GM18505 (cell line): ENCODE results near the gene ATP9B.
A peak's percentile ranks its signal among the peaks of the same experiment; 100 is the strongest.
"Not testable (repeated sequence)": the region's sequence is repeated elsewhere in the genome, so short reads cannot be mapped to it uniquely, and the experiment has no call there.

ENCODE experiments used
- ATAC-seq: cut with Tn5 transposase; IDR thresholded peaks from one replicate; pipeline ENCODE4 v1.9.1; 2021; ENCODE audit not compliant: unreplicated experiment
- POLR2A ChIP-seq: IDR thresholded peaks from 4 replicates; pipeline ENCODE4 v1.6.1; 2011; ENCODE audit warnings: borderline replicate concordance; ENCODE audit not compliant: insufficient read depth, insufficient read length; ENCODE audit errors: extremely low read depth

Gene ATP9B

GRCh38 chr18:79257480-79257879, 188.3 kb downstream of the ATP9B start:
- ATAC-seq = no peak

DNA sequence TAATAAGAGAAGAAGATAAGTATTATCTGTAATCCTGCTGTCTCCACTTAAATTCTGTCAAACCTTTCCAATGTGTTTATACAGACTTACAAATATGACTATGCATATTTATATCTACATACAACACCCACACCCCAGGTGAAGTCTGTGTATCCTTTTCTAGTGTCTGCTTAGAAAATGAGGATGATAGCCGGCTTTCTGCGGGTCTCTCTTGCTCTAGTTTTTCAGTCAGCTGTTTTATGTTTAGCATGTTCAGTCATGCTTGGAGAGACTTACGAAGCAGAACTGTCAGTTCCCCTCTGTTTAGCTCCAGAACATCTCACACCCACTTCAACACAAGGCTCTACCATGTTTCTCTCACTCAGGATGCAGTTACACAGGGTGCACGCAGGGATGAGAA, 189.3 kb downstream of the ATP9B start:
- peak; percentile 84 for ATAC-seq
- TF ChIP-seq POLR2A = no peak

More at GRCh38 chr18:79257480-79257879, 188.3 kb downstream of the ATP9B start:
- no peak for TF ChIP-seq POLR2A

GRCh38 chr18:79259218-79259617, 190.0 kb downstream of the ATP9B start:
- ATAC-seq = no peak
- TF ChIP-seq POLR2A = no peak

DNA sequence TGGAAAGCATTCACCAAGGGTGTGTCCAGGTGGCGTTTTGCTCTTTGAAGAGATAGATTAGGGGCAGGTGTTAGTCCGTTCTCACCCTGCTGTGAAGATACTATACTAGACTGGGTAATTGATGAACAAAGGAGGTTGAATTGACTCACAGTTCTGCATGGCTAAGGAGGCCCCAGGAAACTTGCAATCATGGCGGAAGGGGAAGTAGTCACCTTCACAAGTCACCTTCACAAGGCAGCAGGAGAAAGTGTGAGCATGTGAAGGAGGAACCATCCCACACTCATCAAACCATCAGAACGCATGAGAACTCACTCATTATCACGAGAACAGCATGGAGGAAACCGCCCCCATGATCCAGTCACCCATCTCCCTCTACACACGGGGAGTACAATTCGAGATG, 190.8 kb downstream of the ATP9B start:
- TF ChIP-seq POLR2A = no peak
- no peak for ATAC-seq

GRCh38 chr18:79260510-79260909, 191.3 kb downstream of the ATP9B start:
- ATAC-seq = no peak
- no peak for TF ChIP-seq POLR2A

DNA sequence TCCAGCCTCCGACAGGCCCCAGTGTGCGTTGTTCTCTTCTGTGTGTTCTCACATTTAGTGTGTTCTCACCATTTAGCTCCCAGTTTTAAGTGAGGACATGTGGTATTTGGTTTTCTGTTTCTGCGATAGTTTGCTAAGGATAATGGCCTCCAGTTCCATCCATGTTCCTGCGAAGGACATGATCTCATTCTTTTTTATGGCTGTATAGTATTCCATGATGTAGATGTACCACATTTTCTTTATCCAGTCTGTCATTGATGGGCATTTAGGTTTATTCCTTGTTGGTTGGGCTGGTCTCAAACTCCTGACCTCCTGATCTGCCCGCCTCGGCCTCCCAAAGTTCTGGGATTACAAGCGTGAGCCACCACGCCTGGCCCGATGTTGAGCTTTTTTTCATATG, 195.9 kb downstream of the ATP9B start:
- not testable (repeated sequence) for ATAC-seq

- ATAC-seq = not testable (repeated sequence)
These were observed 202.6 kb downstream of the ATP9B start for GRCh38 chr18:79271812-79272211.

GRCh38 chr18:79272916-79273315, 203.7 kb downstream of the ATP9B start:
- ATAC-seq = no peak

GRCh38 chr18:79274823-79275222, 205.6 kb downstream of the ATP9B start:
- no peak for ATAC-seq
- TF ChIP-seq POLR2A = no peak

More at GRCh38 chr18:79272916-79273315, 203.7 kb downstream of the ATP9B start:
- no peak for TF ChIP-seq POLR2A

DNA sequence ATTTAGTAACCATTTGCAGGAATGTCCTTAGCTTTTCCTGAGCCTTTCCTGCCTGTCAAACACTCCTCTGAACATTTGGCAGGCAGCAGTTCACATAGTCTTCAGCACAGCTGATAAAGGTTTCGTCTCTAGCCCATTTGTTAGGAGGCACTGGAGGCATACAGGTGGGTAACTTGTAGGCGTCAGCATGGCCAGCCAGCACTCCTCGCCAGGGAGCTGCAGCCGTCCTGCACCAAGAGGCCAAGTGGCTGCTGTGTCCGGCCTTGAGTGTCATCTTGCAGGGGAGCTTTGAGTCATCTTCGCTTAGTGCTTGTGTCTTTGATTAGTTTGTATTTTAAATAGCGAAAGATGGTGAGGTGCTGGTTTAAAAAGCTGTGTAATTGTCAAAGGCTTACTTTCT, 206.3 kb downstream of the ATP9B start:
- ATAC-seq = peak; percentile 33
- TF ChIP-seq POLR2A = no peak

- TF ChIP-seq POLR2A = no peak
These were observed 206.8 kb downstream of the ATP9B start for GRCh38 chr18:79275992-79276391.

GRCh38 chr18:79278896-79279295, 209.7 kb downstream of the ATP9B start:
- no peak for TF ChIP-seq POLR2A
- no peak for ATAC-seq

More at GRCh38 chr18:79275992-79276391, 206.8 kb downstream of the ATP9B start:
- peak; percentile 93 for ATAC-seq

GRCh38 chr18:79283131-79283810, 214.1 kb downstream of the ATP9B start:
- no peak for TF ChIP-seq POLR2A
- ATAC-seq = no peak

DNA sequence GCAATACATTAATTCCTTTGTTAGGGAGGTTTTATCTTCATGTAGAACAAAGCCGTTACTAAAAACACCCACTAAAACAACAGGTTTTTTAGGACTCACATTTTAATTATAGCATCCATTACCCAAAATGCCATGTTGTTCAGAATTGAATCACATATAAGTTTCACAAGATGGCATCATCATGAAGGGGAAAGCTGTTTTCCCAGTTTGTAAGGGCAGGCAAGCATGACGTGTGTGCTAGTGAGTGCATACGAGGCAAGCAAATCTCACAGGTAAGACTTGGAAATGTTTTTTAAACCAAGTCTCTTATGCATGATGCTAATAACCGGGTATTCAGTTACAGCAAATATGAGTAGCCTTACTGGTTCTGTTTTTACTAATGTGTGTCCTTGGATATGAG, 214.7 kb downstream of the ATP9B start:
- ATAC-seq = no peak

GRCh38 chr18:79285191-79285590, 216.0 kb downstream of the ATP9B start:
- not testable (repeated sequence) for ATAC-seq

More for the DNA sequence above, 214.7 kb downstream of the ATP9B start:
- TF ChIP-seq POLR2A = no peak

- ATAC-seq = not testable (repeated sequence)
These were observed 221.2 kb downstream of the ATP9B start for GRCh38 chr18:79290409-79290808.
